CD14-positive monocyte (primary cell): ENCODE data around the gene KCNN3. TPM values are rescaled to one million over a fixed set of nuclear protein-coding genes. Genes with fewer than 3 reads are reported as not detected.

Source experiments
- DNase-seq, 3 donors: peaks; one replicate each; pipeline ENCODE4 v3.0.0-alpha.2; 2011 to 2022
- H2AFZ ChIP-seq: 2 replicates; pipeline ENCODE4 v1.6.0; 2012; ENCODE audit warnings: mild to moderate bottlenecking, low read depth, low read length, inconsistent platforms; ENCODE audit not compliant: insufficient read depth, poor library complexity, severe bottlenecking
- H3K27ac ChIP-seq, 2 donors: 1 replicate in 1 of 2; 2 replicates in 1 of 2; pipeline ENCODE4 v1.5.1; 2012 to 2013; ENCODE audit warnings: low read length in 2 of 2, control low read depth in 1 of 2, inconsistent platforms in 1 of 2, low read depth in 1 of 2, mild to moderate bottlenecking in 1 of 2
- H3K27me3 ChIP-seq, 2 donors: one replicate each; pipeline versions ENCODE4 v1.6.0 to v1.6.1; 2011 to 2013; ENCODE audit warnings: low read length in 2 of 2; ENCODE audit not compliant: control insufficient read depth in 2 of 2, insufficient read depth in 2 of 2
- H3K36me3 ChIP-seq, 2 donors: replicated peaks in 1 of 2; 1 replicate in 1 of 2; 2 replicates in 1 of 2; pipeline versions ENCODE4 v1.5.1 to v1.6.1; 2012 to 2013; ENCODE audit warnings: low read length in 2 of 2, control low read depth in 1 of 2, inconsistent platforms in 1 of 2, mild to moderate bottlenecking in 1 of 2; ENCODE audit not compliant: insufficient read depth in 2 of 2, control insufficient read depth in 1 of 2
- H3K4me1 ChIP-seq, 2 donors: 1 replicate in 1 of 2; 2 replicates in 1 of 2; pipeline versions ENCODE4 v1.5.1 to v1.6.1; 2012 to 2013; ENCODE audit warnings: low read length in 2 of 2, control low read depth in 1 of 2, inconsistent platforms in 1 of 2, mild to moderate bottlenecking in 1 of 2, moderate library complexity in 1 of 2; ENCODE audit not compliant: insufficient read depth in 2 of 2, control insufficient read depth in 1 of 2
- H3K4me2 ChIP-seq: replicated peaks from 2 replicates; pipeline ENCODE3; 2012; ENCODE audit warnings: low read length, moderate library complexity, mild to moderate bottlenecking; ENCODE audit not compliant: poor library complexity, severe bottlenecking; ENCODE audit errors: extremely low read depth
- H3K4me3 ChIP-seq, 3 experiments: fragments of 200-600 bp in 1 of 3; sonication (generic) in 1 of 3; replicated peaks in 1 of 3; 1 replicate in 2 of 3; 2 replicates in 1 of 3; pipeline ENCODE4 v1.5.1; 2011 to 2013; ENCODE audit warnings: low read length in 3 of 3, mild to moderate bottlenecking in 3 of 3, control low read depth in 2 of 3, low read depth in 2 of 3, inconsistent platforms in 1 of 3, moderate library complexity in 1 of 3
- H3K79me2 ChIP-seq: 2 replicates; pipeline ENCODE4 v1.6.0; 2012; ENCODE audit warnings: mild to moderate bottlenecking, control low read depth, inconsistent platforms, low read length, moderate library complexity; ENCODE audit not compliant: insufficient read depth
- H3K9ac ChIP-seq: 2 replicates; pipeline ENCODE4 v1.6.0; 2017; ENCODE audit warnings: low read length, mild to moderate bottlenecking; ENCODE audit not compliant: insufficient read depth, poor library complexity, severe bottlenecking
- H3K9me3 ChIP-seq, 2 donors: replicated peaks in 1 of 2; 1 replicate in 1 of 2; 2 replicates in 1 of 2; pipeline versions ENCODE4 v1.5.1 to v1.6.1; 2012 to 2013; ENCODE audit warnings: low read length in 2 of 2, control low read depth in 1 of 2; ENCODE audit not compliant: control insufficient read depth in 1 of 2, insufficient read depth in 1 of 2
- H4K20me1 ChIP-seq: 2 replicates; pipeline ENCODE4 v1.6.0; 2012; ENCODE audit warnings: mild to moderate bottlenecking, low read length, control low read depth, moderate library complexity; ENCODE audit not compliant: insufficient read depth
- H3K27ac Mint-ChIP-seq, 7 donors: one replicate each; pipeline ENCODE4 v1.8.0; 2020; ENCODE audit warnings: mild to moderate bottlenecking in 7 of 7, mixed read lengths in 7 of 7, moderate library complexity in 6 of 7, inconsistent platforms in 2 of 7
- H3K27me3 Mint-ChIP-seq, 3 donors: one replicate each; pipeline ENCODE4 v1.8.0; 2021 to 2022; ENCODE audit warnings: low read depth in 3 of 3, mild to moderate bottlenecking in 3 of 3, mixed read lengths in 3 of 3, moderate library complexity in 3 of 3, inconsistent platforms in 1 of 3
- H3K36me3 Mint-ChIP-seq, 2 donors: one replicate each; pipeline ENCODE4 v1.8.0; 2020; ENCODE audit warnings: mixed read lengths in 2 of 2, inconsistent platforms in 1 of 2, mild to moderate bottlenecking in 1 of 2
- H3K4me1 Mint-ChIP-seq: one replicate; pipeline ENCODE4 v1.8.0; 2020; ENCODE audit warnings: mild to moderate bottlenecking, mixed read lengths
- H3K4me3 Mint-ChIP-seq, 2 donors: one replicate each; pipeline ENCODE4 v1.8.0; 2020; ENCODE audit warnings: mild to moderate bottlenecking in 2 of 2, mixed read lengths in 2 of 2, moderate library complexity in 1 of 2
- H3K9me3 Mint-ChIP-seq, 7 donors: one replicate each; pipeline ENCODE4 v1.8.0; 2020 to 2022; ENCODE audit warnings: mixed read lengths in 7 of 7, mild to moderate bottlenecking in 6 of 7, moderate library complexity in 6 of 7, inconsistent platforms in 2 of 7
- CTCF ChIP-seq: fragments of 200-600 bp; IDR thresholded peaks from one replicate; pipeline ENCODE4 v1.8.0; 2022; ENCODE audit warnings: antibody characterized with exemption, mild to moderate bottlenecking
- WGBS: methylation state at CpG from one replicate; pipeline ENCODE4 v1.1.5; 2013; ENCODE audit warnings: missing lambda C conversion rate; ENCODE audit not compliant: insufficient coverage; 5-methylcytosine and 5-hydroxymethylcytosine counted together
- intact Hi-C, 2 donors: fragments of 100-400 bp; cut with micrococcal nuclease; formaldehyde crosslinking; loops; one replicate each; pipeline versions ENCODE4 v1.15.0 to v1.15.1; 2023
- polyA plus RNA-seq, 3 donors: library from polyadenylated mRNA; depleted of rRNA in 1 of 3; unstranded in 2 of 3; stranded (reverse) in 1 of 3; fragments of 300-500 nt in 2 of 3; fragments of >200 nt in 1 of 3; fragmentation: Illumina TruSeq in 2 of 3; gene quantifications; 1 replicate in 2 of 3; 2 replicates in 1 of 3; pipeline ENCODE4 v1.2.3, GENCODE V29; 2012 to 2021

Gene KCNN3
- polyA plus RNA-seq, 3 donors = not detected

- TF ChIP-seq CTCF = no peak
- Histone ChIP-seq H3K9me3 (peaks cover 0 to 6% of the 10 kb centered on the region in 2 donors), H3K4me2 (no peak overlapping the region), H3K9ac (no peak overlapping the region), H3K79me2 (no peaks in the 10 kb centered on the region), H3K27ac (no peak overlapping the region), H3K4me3 (no peak overlapping the region), H3K27me3 (peaks cover 12 to 26% of the 10 kb centered on the region in 2 donors), H2AFZ (no peak overlapping the region), H3K4me1 (peaks cover 14 to 27% of the 10 kb centered on the region in 2 donors), H4K20me1 (no peaks in the 10 kb centered on the region), H3K36me3 (no peaks in the 10 kb centered on the region)
- H3K27ac Mint-ChIP-seq = peak overlapping the region in 1 of 7 donors; percentile 6
- no peaks in the 10 kb centered on the region for H3K36me3 Mint-ChIP-seq
- WGBS = 78% methylated on average over 3 of the region's 8 CpGs
- H3K27me3 Mint-ChIP-seq = peaks cover 31 to 43% (median 34%) of the 10 kb centered on the region in 3 donors
- peaks cover 0 to 6% (median 1%) of the 10 kb centered on the region in 7 donors for H3K9me3 Mint-ChIP-seq
- H3K4me3 Mint-ChIP-seq = no peak overlapping the region
- intact Hi-C loops = no loop called here
- H3K4me1 Mint-ChIP-seq = peaks cover 29% of the 10 kb centered on the region
- no peak for DNase-seq
Measured at GRCh38 chr1:154864189-154864975, 5.7 kb downstream of the KCNN3 start.

- peaks cover 0 to 6% of the 10 kb centered on the region in 2 donors for H3K9me3 ChIP-seq
- peaks cover 16 to 22% of the 10 kb centered on the region in 2 donors for H3K4me1 ChIP-seq
- no peak overlapping the region for H3K4me2 ChIP-seq
- peak; percentile 38 for TF ChIP-seq CTCF
- intact Hi-C loops = no loop called here
- Mint-ChIP-seq H3K4me3 (no peak overlapping the region), H3K27ac (peak overlapping the region in 1 of 7 donors; percentile 47), H3K27me3 (peaks cover 22 to 34% (median 26%) of the 10 kb centered on the region in 3 donors), H3K36me3 (no peaks in the 10 kb centered on the region), H3K4me1 (peaks cover 23% of the 10 kb centered on the region), H3K9me3 (peaks cover 0 to 5% (median 0%) of the 10 kb centered on the region in 7 donors)
- H3K27ac ChIP-seq = no peak overlapping the region
- no peaks in the 10 kb centered on the region for H3K36me3 ChIP-seq
- no peak overlapping the region for H2AFZ ChIP-seq
- 94% methylated on average over 9 of the region's 16 CpGs for WGBS
- DNase-seq = peak in 2 of 3 donors; percentile 13 to 50
- H3K27me3 ChIP-seq = peaks cover 5 to 18% of the 10 kb centered on the region in 2 donors
- H4K20me1 ChIP-seq = no peaks in the 10 kb centered on the region
- no peak overlapping the region for H3K4me3 ChIP-seq
- no peak overlapping the region for H3K9ac ChIP-seq
- H3K79me2 ChIP-seq = no peaks in the 10 kb centered on the region
Measured at GRCh38 chr1:154863315-154864174, 6.5 kb downstream of the KCNN3 start.
